ENCODE results near the gene NALCN. TPM values are rescaled to one million over a fixed set of nuclear protein-coding genes. Genes with fewer than 3 reads are reported as not detected.

The NALCN gene
- total and polyA plus RNA-seq, 7 experiments from 2014 or later: not detected

- CTCF ChIA-PET: no interaction called here
Measured at GRCh38 chr13:101390461-101390860, 25.8 kb downstream of the NALCN start.

GRCh38 chr13:101384929-101385328 lies 31.4 kb downstream of the NALCN start:
- Mint-ChIP-seq H3K27me3 (peaks cover 0 to 10% (median 7%) of the 10 kb centered on the region in 5 donors), H3K9me3 (peaks cover 0 to under 1% (median 0%) of the 10 kb centered on the region in 11 donors), H3K4me3 (no peak overlapping the region), H3K4me1 (peaks cover 0 to 3% (median 0%) of the 10 kb centered on the region in 7 donors), H3K36me3 (no peaks in the 10 kb centered on the region), H3K27ac (no peak overlapping the region)
- ChIA-PET CTCF (no interaction called here), POLR2A (no interaction called here)
- Histone ChIP-seq H3K9me3 (ENCODE audit: control insufficient read depth in 2 of 3, low read length in 3 of 3) (no peaks in the 10 kb centered on the region), H3K27me3 (ENCODE audit: control insufficient read depth in 2 of 2, insufficient read depth in 2 of 2, low read length in 2 of 2) (no peaks in the 10 kb centered on the region), H3K27ac (ENCODE audit: low read depth, low read length) (no peak overlapping the region), H3K4me3 (ENCODE audit: low read length) (no peak overlapping the region), H3K4me1 (ENCODE audit: control insufficient read depth in 2 of 2, insufficient read depth in 2 of 2, low read length in 2 of 2) (no peaks in the 10 kb centered on the region), H3K36me3 (ENCODE audit: control insufficient read depth in 2 of 3, insufficient read depth in 3 of 3, low read length in 3 of 3) (no peaks in the 10 kb centered on the region)
- no peak for DNase-seq
- no peak for ATAC-seq
- intact Hi-C loops (cut with micrococcal nuclease): no loop called here

More at GRCh38 chr13:101390461-101390860, 25.8 kb downstream of the NALCN start:
- Mint-ChIP-seq H3K36me3 (no peaks in the 10 kb centered on the region), H3K9me3 (peaks cover 0 to 6% (median 0%) of the 10 kb centered on the region in 11 donors), H3K4me1 (no peaks in the 10 kb centered on the region), H3K4me3 (no peak overlapping the region), H3K27ac (no peak overlapping the region), H3K27me3 (peaks cover 0 to 10% (median 3%) of the 10 kb centered on the region in 5 donors)
- ATAC-seq: no peak
- Histone ChIP-seq H3K4me3 (ENCODE audit: low read length) (no peak overlapping the region), H3K36me3 (ENCODE audit: control insufficient read depth in 2 of 3, insufficient read depth in 3 of 3, low read length in 3 of 3) (no peaks in the 10 kb centered on the region), H3K27me3 (ENCODE audit: control insufficient read depth in 2 of 2, insufficient read depth in 2 of 2, low read length in 2 of 2) (no peaks in the 10 kb centered on the region), H3K27ac (ENCODE audit: low read depth, low read length) (no peak overlapping the region), H3K4me1 (ENCODE audit: control insufficient read depth in 2 of 2, insufficient read depth in 2 of 2, low read length in 2 of 2) (no peaks in the 10 kb centered on the region), H3K9me3 (ENCODE audit: control insufficient read depth in 2 of 3, low read length in 3 of 3) (no peaks in the 10 kb centered on the region)
- POLR2A ChIA-PET: no interaction called here
- no peak for DNase-seq
- intact Hi-C loops (cut with micrococcal nuclease): no loop called here

GRCh38 chr13:101383595-101383994 lies 32.7 kb downstream of the NALCN start:
- intact Hi-C loops (cut with micrococcal nuclease): no loop called here
- ATAC-seq (no peak), DNase-seq (no peak)
- H3K4me1 ChIP-seq (ENCODE audit: control insufficient read depth in 2 of 2, insufficient read depth in 2 of 2, low read length in 2 of 2): no peaks in the 10 kb centered on the region
- H3K36me3 ChIP-seq (ENCODE audit: control insufficient read depth in 2 of 3, insufficient read depth in 3 of 3, low read length in 3 of 3): no peaks in the 10 kb centered on the region
- H3K9me3 ChIP-seq (ENCODE audit: control insufficient read depth in 2 of 3, low read length in 3 of 3): no peaks in the 10 kb centered on the region
- Mint-ChIP-seq H3K27me3 (peaks cover 0 to 4% (median 0%) of the 10 kb centered on the region in 5 donors), H3K9me3 (peaks cover 0 to 4% (median 0%) of the 10 kb centered on the region in 11 donors), H3K4me3 (no peak overlapping the region), H3K36me3 (no peaks in the 10 kb centered on the region), H3K27ac (no peak overlapping the region), H3K4me1 (peaks cover 0 to 3% (median 0%) of the 10 kb centered on the region in 7 donors)
- no peak overlapping the region for H3K4me3 ChIP-seq (ENCODE audit: low read length)
- H3K27me3 ChIP-seq (ENCODE audit: control insufficient read depth in 2 of 2, insufficient read depth in 2 of 2, low read length in 2 of 2): no peaks in the 10 kb centered on the region
- CTCF ChIA-PET: no interaction called here
- no peak overlapping the region for H3K27ac ChIP-seq (ENCODE audit: low read depth, low read length)
- POLR2A ChIA-PET: no interaction called here

- ATAC-seq: no peak
- no peaks in the 10 kb centered on the region for H3K9me3 ChIP-seq (ENCODE audit: control insufficient read depth in 2 of 3, low read length in 3 of 3)
- H3K4me3 Mint-ChIP-seq: no peak overlapping the region
- H3K27ac Mint-ChIP-seq: no peak overlapping the region
- DNase-seq: no peak
- CTCF ChIA-PET: no interaction called here
- no peak overlapping the region for H3K27ac ChIP-seq (ENCODE audit: low read depth, low read length)
- H3K36me3 ChIP-seq (ENCODE audit: control insufficient read depth in 2 of 3, insufficient read depth in 3 of 3, low read length in 3 of 3): no peaks in the 10 kb centered on the region
- no peaks in the 10 kb centered on the region for H3K4me1 ChIP-seq (ENCODE audit: control insufficient read depth in 2 of 2, insufficient read depth in 2 of 2, low read length in 2 of 2)
- peaks cover 0 to 4% (median 0%) of the 10 kb centered on the region in 5 donors for H3K27me3 Mint-ChIP-seq
- H3K4me3 ChIP-seq (ENCODE audit: low read length): no peak overlapping the region
- POLR2A ChIA-PET: no interaction called here
- H3K9me3 Mint-ChIP-seq: peaks cover 0 to 4% (median 0%) of the 10 kb centered on the region in 11 donors
- H3K27me3 ChIP-seq (ENCODE audit: control insufficient read depth in 2 of 2, insufficient read depth in 2 of 2, low read length in 2 of 2): no peaks in the 10 kb centered on the region
- H3K36me3 Mint-ChIP-seq: no peaks in the 10 kb centered on the region
- intact Hi-C loops (cut with micrococcal nuclease): no loop called here
- peaks cover 0 to 3% (median 0%) of the 10 kb centered on the region in 7 donors for H3K4me1 Mint-ChIP-seq
Measured at GRCh38 chr13:101382701-101383100, 33.6 kb downstream of the NALCN start.

- ChIA-PET CTCF (no interaction called here), POLR2A (no interaction called here)
- no peaks in the 10 kb centered on the region for H3K36me3 ChIP-seq (ENCODE audit: control insufficient read depth in 2 of 3, insufficient read depth in 3 of 3, low read length in 3 of 3)
- DNase-seq (no peak), ATAC-seq (no peak)
- Mint-ChIP-seq H3K27ac (no peak overlapping the region), H3K27me3 (peaks cover 0 to 4% (median 0%) of the 10 kb centered on the region in 5 donors), H3K9me3 (peaks cover 0 to 4% (median 0%) of the 10 kb centered on the region in 11 donors), H3K36me3 (no peaks in the 10 kb centered on the region), H3K4me1 (peaks cover 0 to 3% (median 0%) of the 10 kb centered on the region in 7 donors), H3K4me3 (no peak overlapping the region)
- no peaks in the 10 kb centered on the region for H3K27me3 ChIP-seq (ENCODE audit: control insufficient read depth in 2 of 2, insufficient read depth in 2 of 2, low read length in 2 of 2)
- no peak overlapping the region for H3K27ac ChIP-seq (ENCODE audit: low read depth, low read length)
- no peak overlapping the region for H3K4me3 ChIP-seq (ENCODE audit: low read length)
- H3K4me1 ChIP-seq (ENCODE audit: control insufficient read depth in 2 of 2, insufficient read depth in 2 of 2, low read length in 2 of 2): no peaks in the 10 kb centered on the region
- H3K9me3 ChIP-seq (ENCODE audit: control insufficient read depth in 2 of 3, low read length in 3 of 3): no peaks in the 10 kb centered on the region
- intact Hi-C loops (cut with micrococcal nuclease): no loop called here
Measured at GRCh38 chr13:101382086-101382485, 34.2 kb downstream of the NALCN start.

- Mint-ChIP-seq H3K4me1 (no peaks in the 10 kb centered on the region), H3K27me3 (no peaks in the 10 kb centered on the region), H3K4me3 (no peak overlapping the region), H3K36me3 (no peaks in the 10 kb centered on the region), H3K27ac (no peak overlapping the region), H3K9me3 (peaks cover 0 to 7% (median 0%) of the 10 kb centered on the region in 11 donors)
- no peaks in the 10 kb centered on the region for H3K4me1 ChIP-seq (ENCODE audit: control insufficient read depth in 2 of 2, insufficient read depth in 2 of 2, low read length in 2 of 2)
- H3K4me3 ChIP-seq (ENCODE audit: low read length): no peak overlapping the region
- no peak for ATAC-seq
- ChIA-PET CTCF (no interaction called here), POLR2A (no interaction called here)
- no peak overlapping the region for H3K27ac ChIP-seq (ENCODE audit: low read depth, low read length)
- no peaks in the 10 kb centered on the region for H3K9me3 ChIP-seq (ENCODE audit: control insufficient read depth in 2 of 3, low read length in 3 of 3)
- DNase-seq: no peak
- intact Hi-C loops (cut with micrococcal nuclease): no loop called here
- no peaks in the 10 kb centered on the region for H3K27me3 ChIP-seq (ENCODE audit: control insufficient read depth in 2 of 2, insufficient read depth in 2 of 2, low read length in 2 of 2)
- H3K36me3 ChIP-seq (ENCODE audit: control insufficient read depth in 2 of 3, insufficient read depth in 3 of 3, low read length in 3 of 3): no peaks in the 10 kb centered on the region
Measured at GRCh38 chr13:101360525-101360924, 55.8 kb downstream of the NALCN start.

- H3K9me3 Mint-ChIP-seq: peaks cover 0 to 9% (median 4%) of the 10 kb centered on the region in 11 donors
- DNase-seq: no peak
- intact Hi-C loops (cut with micrococcal nuclease): no loop called here
Measured at GRCh38 chr13:101354895-101355294, 61.4 kb downstream of the NALCN start.

More at GRCh38 chr13:101354895-101355294, 61.4 kb downstream of the NALCN start:
- ChIA-PET POLR2A (no interaction called here), CTCF (no interaction called here)
- Mint-ChIP-seq H3K36me3 (no peaks in the 10 kb centered on the region), H3K27me3 (peaks cover 0 to 12% (median 4%) of the 10 kb centered on the region in 5 donors), H3K27ac (no peak overlapping the region), H3K4me3 (no peak overlapping the region), H3K4me1 (no peaks in the 10 kb centered on the region)
- H3K9me3 ChIP-seq (ENCODE audit: control insufficient read depth in 2 of 3, low read length in 3 of 3): no peaks in the 10 kb centered on the region
- H3K27ac ChIP-seq (ENCODE audit: low read depth, low read length): no peak overlapping the region
- no peaks in the 10 kb centered on the region for H3K36me3 ChIP-seq (ENCODE audit: control insufficient read depth in 2 of 3, insufficient read depth in 3 of 3, low read length in 3 of 3)
- H3K4me1 ChIP-seq (ENCODE audit: control insufficient read depth in 2 of 2, insufficient read depth in 2 of 2, low read length in 2 of 2): no peaks in the 10 kb centered on the region
- ATAC-seq: no peak
- H3K4me3 ChIP-seq (ENCODE audit: low read length): no peak overlapping the region
- H3K27me3 ChIP-seq (ENCODE audit: control insufficient read depth in 2 of 2, insufficient read depth in 2 of 2, low read length in 2 of 2): no peaks in the 10 kb centered on the region

Measured in naive thymus-derived CD4-positive, alpha-beta T cell (primary cell).